ENCODE data around the gene PCSK5. TPM values are rescaled to one million over a fixed set of nuclear protein-coding genes. Genes with fewer than 3 reads are reported as not detected.

PCSK5 gene
- total and polyA plus RNA-seq, 2 of the 8 experiments (the other 6 are each of a cell fraction or from before 2014, with no cell fraction given): 5.5 to 10.7 TPM

DNA sequence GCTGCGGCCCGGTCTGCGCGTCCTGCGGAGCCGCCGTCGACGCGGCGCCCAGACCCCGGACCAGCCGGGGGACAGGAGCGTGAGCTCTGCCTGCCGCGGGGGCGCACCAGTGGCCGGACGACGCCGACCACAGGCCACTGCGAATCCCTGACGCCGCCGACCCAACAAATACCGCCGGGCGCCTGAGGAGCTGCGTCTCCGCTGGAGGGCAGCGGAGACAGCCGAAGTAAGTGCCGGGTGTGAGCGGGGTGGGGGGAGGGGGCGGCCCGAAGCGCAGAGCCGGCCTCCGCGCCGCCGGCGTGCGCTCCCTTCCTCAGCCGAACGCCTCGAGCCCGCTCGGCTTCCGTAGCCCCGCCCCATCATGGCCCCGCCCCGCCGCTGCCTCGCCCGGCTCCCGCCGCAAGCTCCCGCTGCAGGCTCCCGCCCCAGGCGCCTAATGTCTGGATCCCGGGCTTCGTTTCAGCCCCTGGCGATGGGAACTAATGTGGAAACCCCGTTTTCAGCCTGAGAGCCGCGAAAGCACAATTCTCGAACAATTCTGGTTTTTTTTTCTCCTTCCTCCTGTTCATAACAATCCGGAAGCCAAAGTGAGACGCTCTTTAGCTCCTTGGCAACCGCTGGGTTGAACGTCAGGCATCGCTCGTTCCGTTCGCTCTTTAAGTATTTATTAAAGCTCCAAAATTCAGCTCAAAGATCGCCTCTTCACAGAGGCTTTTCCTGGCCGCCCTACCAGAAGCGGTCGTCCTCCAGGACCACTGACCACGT lies 503.9 kb downstream of the PCSK5 start, which contains the start of gene RFK (continued):
- TF ChIP-seq, protein P1, sequence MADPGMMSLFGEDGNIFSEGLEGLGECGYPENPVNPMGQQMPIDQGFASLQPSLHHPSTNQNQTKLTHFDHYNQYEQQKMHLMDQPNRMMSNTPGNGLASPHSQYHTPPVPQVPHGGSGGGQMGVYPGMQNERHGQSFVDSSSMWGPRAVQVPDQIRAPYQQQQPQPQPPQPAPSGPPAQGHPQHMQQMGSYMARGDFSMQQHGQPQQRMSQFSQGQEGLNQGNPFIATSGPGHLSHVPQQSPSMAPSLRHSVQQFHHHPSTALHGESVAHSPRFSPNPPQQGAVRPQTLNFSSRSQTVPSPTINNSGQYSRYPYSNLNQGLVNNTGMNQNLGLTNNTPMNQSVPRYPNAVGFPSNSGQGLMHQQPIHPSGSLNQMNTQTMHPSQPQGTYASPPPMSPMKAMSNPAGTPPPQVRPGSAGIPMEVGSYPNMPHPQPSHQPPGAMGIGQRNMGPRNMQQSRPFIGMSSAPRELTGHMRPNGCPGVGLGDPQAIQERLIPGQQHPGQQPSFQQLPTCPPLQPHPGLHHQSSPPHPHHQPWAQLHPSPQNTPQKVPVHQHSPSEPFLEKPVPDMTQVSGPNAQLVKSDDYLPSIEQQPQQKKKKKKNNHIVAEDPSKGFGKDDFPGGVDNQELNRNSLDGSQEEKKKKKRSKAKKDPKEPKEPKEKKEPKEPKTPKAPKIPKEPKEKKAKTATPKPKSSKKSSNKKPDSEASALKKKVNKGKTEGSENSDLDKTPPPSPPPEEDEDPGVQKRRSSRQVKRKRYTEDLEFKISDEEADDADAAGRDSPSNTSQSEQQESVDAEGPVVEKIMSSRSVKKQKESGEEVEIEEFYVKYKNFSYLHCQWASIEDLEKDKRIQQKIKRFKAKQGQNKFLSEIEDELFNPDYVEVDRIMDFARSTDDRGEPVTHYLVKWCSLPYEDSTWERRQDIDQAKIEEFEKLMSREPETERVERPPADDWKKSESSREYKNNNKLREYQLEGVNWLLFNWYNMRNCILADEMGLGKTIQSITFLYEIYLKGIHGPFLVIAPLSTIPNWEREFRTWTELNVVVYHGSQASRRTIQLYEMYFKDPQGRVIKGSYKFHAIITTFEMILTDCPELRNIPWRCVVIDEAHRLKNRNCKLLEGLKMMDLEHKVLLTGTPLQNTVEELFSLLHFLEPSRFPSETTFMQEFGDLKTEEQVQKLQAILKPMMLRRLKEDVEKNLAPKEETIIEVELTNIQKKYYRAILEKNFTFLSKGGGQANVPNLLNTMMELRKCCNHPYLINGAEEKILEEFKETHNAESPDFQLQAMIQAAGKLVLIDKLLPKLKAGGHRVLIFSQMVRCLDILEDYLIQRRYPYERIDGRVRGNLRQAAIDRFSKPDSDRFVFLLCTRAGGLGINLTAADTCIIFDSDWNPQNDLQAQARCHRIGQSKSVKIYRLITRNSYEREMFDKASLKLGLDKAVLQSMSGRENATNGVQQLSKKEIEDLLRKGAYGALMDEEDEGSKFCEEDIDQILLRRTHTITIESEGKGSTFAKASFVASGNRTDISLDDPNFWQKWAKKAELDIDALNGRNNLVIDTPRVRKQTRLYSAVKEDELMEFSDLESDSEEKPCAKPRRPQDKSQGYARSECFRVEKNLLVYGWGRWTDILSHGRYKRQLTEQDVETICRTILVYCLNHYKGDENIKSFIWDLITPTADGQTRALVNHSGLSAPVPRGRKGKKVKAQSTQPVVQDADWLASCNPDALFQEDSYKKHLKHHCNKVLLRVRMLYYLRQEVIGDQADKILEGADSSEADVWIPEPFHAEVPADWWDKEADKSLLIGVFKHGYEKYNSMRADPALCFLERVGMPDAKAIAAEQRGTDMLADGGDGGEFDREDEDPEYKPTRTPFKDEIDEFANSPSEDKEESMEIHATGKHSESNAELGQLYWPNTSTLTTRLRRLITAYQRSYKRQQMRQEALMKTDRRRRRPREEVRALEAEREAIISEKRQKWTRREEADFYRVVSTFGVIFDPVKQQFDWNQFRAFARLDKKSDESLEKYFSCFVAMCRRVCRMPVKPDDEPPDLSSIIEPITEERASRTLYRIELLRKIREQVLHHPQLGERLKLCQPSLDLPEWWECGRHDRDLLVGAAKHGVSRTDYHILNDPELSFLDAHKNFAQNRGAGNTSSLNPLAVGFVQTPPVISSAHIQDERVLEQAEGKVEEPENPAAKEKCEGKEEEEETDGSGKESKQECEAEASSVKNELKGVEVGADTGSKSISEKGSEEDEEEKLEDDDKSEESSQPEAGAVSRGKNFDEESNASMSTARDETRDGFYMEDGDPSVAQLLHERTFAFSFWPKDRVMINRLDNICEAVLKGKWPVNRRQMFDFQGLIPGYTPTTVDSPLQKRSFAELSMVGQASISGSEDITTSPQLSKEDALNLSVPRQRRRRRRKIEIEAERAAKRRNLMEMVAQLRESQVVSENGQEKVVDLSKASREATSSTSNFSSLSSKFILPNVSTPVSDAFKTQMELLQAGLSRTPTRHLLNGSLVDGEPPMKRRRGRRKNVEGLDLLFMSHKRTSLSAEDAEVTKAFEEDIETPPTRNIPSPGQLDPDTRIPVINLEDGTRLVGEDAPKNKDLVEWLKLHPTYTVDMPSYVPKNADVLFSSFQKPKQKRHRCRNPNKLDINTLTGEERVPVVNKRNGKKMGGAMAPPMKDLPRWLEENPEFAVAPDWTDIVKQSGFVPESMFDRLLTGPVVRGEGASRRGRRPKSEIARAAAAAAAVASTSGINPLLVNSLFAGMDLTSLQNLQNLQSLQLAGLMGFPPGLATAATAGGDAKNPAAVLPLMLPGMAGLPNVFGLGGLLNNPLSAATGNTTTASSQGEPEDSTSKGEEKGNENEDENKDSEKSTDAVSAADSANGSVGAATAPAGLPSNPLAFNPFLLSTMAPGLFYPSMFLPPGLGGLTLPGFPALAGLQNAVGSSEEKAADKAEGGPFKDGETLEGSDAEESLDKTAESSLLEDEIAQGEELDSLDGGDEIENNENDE (IDR thresholded peaks at IDR 0.05; ENCODE audit: insufficient replicate concordance, low read length): no peak
- TF ChIP-seq SIRT6 (IDR thresholded peaks at IDR 0.05; ENCODE audit: low read length): no peak
- TF ChIP-seq RBBP5 (IDR thresholded peaks at IDR 0.05; ENCODE audit: borderline replicate concordance, low read depth, low read length): peak; percentile 87; the same call in 1 of the 2 replicates
- 0 out of 2 replicates have a peak, but pooled peaks have one; percentile 54 for TF ChIP-seq YY1 (IDR thresholded peaks at IDR 0.05; ENCODE audit: low read depth, low read length)
- no peak for TF ChIP-seq RNF2 (IDR thresholded peaks at IDR 0.05; ENCODE audit: borderline replicate concordance, low read depth, low read length, missing control alignments, poor library complexity, severe bottlenecking)
- TF ChIP-seq, protein P2, sequence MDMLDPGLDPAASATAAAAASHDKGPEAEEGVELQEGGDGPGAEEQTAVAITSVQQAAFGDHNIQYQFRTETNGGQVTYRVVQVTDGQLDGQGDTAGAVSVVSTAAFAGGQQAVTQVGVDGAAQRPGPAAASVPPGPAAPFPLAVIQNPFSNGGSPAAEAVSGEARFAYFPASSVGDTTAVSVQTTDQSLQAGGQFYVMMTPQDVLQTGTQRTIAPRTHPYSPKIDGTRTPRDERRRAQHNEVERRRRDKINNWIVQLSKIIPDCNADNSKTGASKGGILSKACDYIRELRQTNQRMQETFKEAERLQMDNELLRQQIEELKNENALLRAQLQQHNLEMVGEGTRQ (IDR thresholded peaks at IDR 0.05; ENCODE audit: low read length): no peak
- no peak for TF ChIP-seq KDM4A (IDR thresholded peaks at IDR 0.05; ENCODE audit: low read depth, low read length, severe bottlenecking)
- no peak for TF ChIP-seq HDAC6 (IDR thresholded peaks at IDR 0.05; ENCODE audit: low read depth, low read length)
